ENCODE data around the gene SH3BP4. TPM values are rescaled to one million over a fixed set of nuclear protein-coding genes. Genes with fewer than 3 reads are reported as not detected.

The SH3BP4 gene
- total RNA-seq, 1 donor from 2014 or later: 29.6 TPM

GRCh38 chr2:235082578-235083338 is 130.9 kb downstream of the SH3BP4 start:
- DNase-seq: no peak

GRCh38 chr2:235083822-235084221 is 132.0 kb downstream of the SH3BP4 start:
- Histone ChIP-seq H3K27me3 (peaks cover 6% of the 10 kb centered on the region), H3K4me1 (no peaks in the 10 kb centered on the region), H3K4me3 (no peak overlapping the region), H3K9me3 (no peaks in the 10 kb centered on the region), H3K36me3 (no peaks in the 10 kb centered on the region), H3K27ac (no peak overlapping the region)
- DNase-seq: no peak
- intact Hi-C loops (cut with DNase I): no loop called here
- no peak for ATAC-seq
- TF ChIP-seq CTCF (IDR thresholded peaks at IDR 0.05): no peak

More at GRCh38 chr2:235082578-235083338, 130.9 kb downstream of the SH3BP4 start:
- Histone ChIP-seq H3K27me3 (peaks cover 6% of the 10 kb centered on the region), H3K4me1 (no peaks in the 10 kb centered on the region), H3K9me3 (no peaks in the 10 kb centered on the region), H3K36me3 (no peaks in the 10 kb centered on the region), H3K4me3 (no peak overlapping the region), H3K27ac (no peak overlapping the region)
- intact Hi-C loops (cut with DNase I): no loop called here
- TF ChIP-seq CTCF (IDR thresholded peaks at IDR 0.05): no peak
- ATAC-seq: no peak

GRCh38 chr2:235084424-235084823 is 132.6 kb downstream of the SH3BP4 start:
- no peak overlapping the region for H3K4me3 ChIP-seq
- H3K4me1 ChIP-seq: no peaks in the 10 kb centered on the region
- no peaks in the 10 kb centered on the region for H3K9me3 ChIP-seq
- no peaks in the 10 kb centered on the region for H3K36me3 ChIP-seq
- H3K27me3 ChIP-seq: peaks cover 6% of the 10 kb centered on the region
- ATAC-seq: no peak
- no peak overlapping the region for H3K27ac ChIP-seq
- DNase-seq: no peak
- intact Hi-C loops (cut with DNase I): no loop called here
- TF ChIP-seq CTCF (IDR thresholded peaks at IDR 0.05): no peak

- DNase-seq (no peak), ATAC-seq (no peak)
- Histone ChIP-seq H3K36me3 (no peaks in the 10 kb centered on the region), H3K9me3 (no peaks in the 10 kb centered on the region), H3K27ac (no peak overlapping the region), H3K4me3 (no peak overlapping the region), H3K4me1 (no peaks in the 10 kb centered on the region), H3K27me3 (peaks cover 12% of the 10 kb centered on the region)
- intact Hi-C loops (cut with DNase I): no loop called here
- TF ChIP-seq CTCF (IDR thresholded peaks at IDR 0.05): no peak
Measured at GRCh38 chr2:235085476-235085875, 133.7 kb downstream of the SH3BP4 start.

GRCh38 chr2:235086481-235087184 is 134.8 kb downstream of the SH3BP4 start:
- DNase-seq (no peak), ATAC-seq (no peak)
- Histone ChIP-seq H3K4me1 (no peaks in the 10 kb centered on the region), H3K36me3 (no peaks in the 10 kb centered on the region), H3K9me3 (no peaks in the 10 kb centered on the region), H3K27me3 (peaks cover 9% of the 10 kb centered on the region), H3K27ac (no peak overlapping the region), H3K4me3 (no peak overlapping the region)
- TF ChIP-seq CTCF (IDR thresholded peaks at IDR 0.05): no peak
- intact Hi-C loops (cut with DNase I): no loop called here

Data from upper lobe of right lung (tissue), 1 donor.